Neuronal stem cell (in vitro differentiated cells): Measurements from ENCODE around the gene MCAT.
A peak's percentile ranks its signal among the peaks of the same experiment; 100 is the strongest.

Source experiments
- DNase-seq: peaks from one replicate; pipeline ENCODE4 v3.0.0-alpha.2; 2013; ENCODE audit warnings: low spot score
- H2AFZ ChIP-seq: one replicate; pipeline ENCODE4 v1.6.1; 2013; ENCODE audit warnings: mild to moderate bottlenecking, low read length, inconsistent platforms
- H2AK5ac ChIP-seq: 2 replicates; pipeline ENCODE4 v1.6.1; 2013; ENCODE audit warnings: low read depth, mild to moderate bottlenecking, inconsistent platforms, low read length, moderate library complexity, mixed read lengths
- H2BK120ac ChIP-seq: 2 replicates; pipeline ENCODE4 v1.6.1; 2013; ENCODE audit warnings: low read depth, mild to moderate bottlenecking, inconsistent platforms, low read length, moderate library complexity, mixed read lengths
- H2BK12ac ChIP-seq: one replicate; pipeline ENCODE4 v1.6.1; 2013; ENCODE audit warnings: low read length, inconsistent platforms
- H2BK15ac ChIP-seq: 2 replicates; pipeline ENCODE4 v1.6.1; 2013; ENCODE audit warnings: mild to moderate bottlenecking, low read length, inconsistent platforms, mixed read lengths
- H2BK5ac ChIP-seq: one replicate; pipeline ENCODE4 v1.6.1; 2013; ENCODE audit warnings: inconsistent platforms, mild to moderate bottlenecking, low read length, moderate library complexity
- H3K14ac ChIP-seq: one replicate; pipeline ENCODE4 v1.6.1; 2013; ENCODE audit warnings: low read length, inconsistent platforms
- H3K18ac ChIP-seq: 2 replicates; pipeline ENCODE4 v1.6.1; 2013; ENCODE audit warnings: low read length, inconsistent platforms
- H3K23ac ChIP-seq: 2 replicates; pipeline ENCODE4 v1.6.1; 2013; ENCODE audit warnings: low read depth, mild to moderate bottlenecking, mixed read lengths, low read length, inconsistent platforms; ENCODE audit not compliant: poor library complexity
- H3K27ac ChIP-seq: replicated peaks from 3 replicates; pipeline ENCODE4 v1.5.1; 2013; ENCODE audit warnings: low read length, inconsistent platforms
- H3K27me3 ChIP-seq, 3 experiments: 2 replicates each; pipeline ENCODE4 v1.6.1; 2013; ENCODE audit warnings: low read length in 3 of 3, mild to moderate bottlenecking in 2 of 3, inconsistent platforms in 1 of 3, low read depth in 1 of 3, mixed read lengths in 1 of 3, moderate library complexity in 1 of 3; ENCODE audit not compliant: control insufficient read depth in 3 of 3, insufficient read depth in 3 of 3
- H3K36me3 ChIP-seq, 2 donors: replicated peaks in 1 of 2; 2 replicates each; pipeline ENCODE4 v1.6.1; 2013; ENCODE audit warnings: low read length in 2 of 2; ENCODE audit not compliant: control insufficient read depth in 2 of 2, insufficient read depth in 2 of 2
- H3K4ac ChIP-seq: 2 replicates; pipeline ENCODE4 v1.6.1; 2013; ENCODE audit warnings: inconsistent platforms, mild to moderate bottlenecking, low read length, moderate library complexity
- H3K4me1 ChIP-seq, 2 donors: 1 replicate in 1 of 2; 2 replicates in 1 of 2; pipeline ENCODE4 v1.6.1; 2013; ENCODE audit warnings: low read length in 2 of 2, low read depth in 1 of 2; ENCODE audit not compliant: control insufficient read depth in 2 of 2, insufficient read depth in 1 of 2
- H3K4me2 ChIP-seq: one replicate; pipeline ENCODE4 v1.6.1; 2013; ENCODE audit warnings: mild to moderate bottlenecking, low read length, inconsistent platforms; ENCODE audit not compliant: insufficient read depth, poor library complexity, severe bottlenecking
- H3K4me3 ChIP-seq, 2 donors: 2 replicates each; pipeline ENCODE4 v1.5.1; 2013; ENCODE audit warnings: low read length in 2 of 2, mild to moderate bottlenecking in 2 of 2, inconsistent platforms in 1 of 2, moderate library complexity in 1 of 2
- H3K79me1 ChIP-seq: one replicate; pipeline ENCODE4 v1.6.1; 2013; ENCODE audit warnings: low read depth, mild to moderate bottlenecking, inconsistent platforms, low read length, moderate library complexity
- H3K9ac ChIP-seq: one replicate; pipeline ENCODE4 v1.6.1; 2013; ENCODE audit warnings: mild to moderate bottlenecking, low read depth, low read length, inconsistent platforms; ENCODE audit not compliant: poor library complexity
- H3K9me3 ChIP-seq, 2 donors: replicated peaks in 1 of 2; 2 replicates each; pipeline versions ENCODE3 to v1.6.1; 2013; ENCODE audit warnings: low read length in 2 of 2, mild to moderate bottlenecking in 2 of 2, inconsistent platforms in 1 of 2, low read depth in 1 of 2, mixed read lengths in 1 of 2, moderate library complexity in 1 of 2; ENCODE audit not compliant: control insufficient read depth in 2 of 2, insufficient read depth in 1 of 2
- H4K8ac ChIP-seq: one replicate; pipeline ENCODE4 v1.6.1; 2013; ENCODE audit warnings: low read depth, mild to moderate bottlenecking, inconsistent platforms, low read length, moderate library complexity
- H4K91ac ChIP-seq: one replicate; pipeline ENCODE4 v1.6.1; 2013; ENCODE audit warnings: low read length, low read depth, mild to moderate bottlenecking, inconsistent platforms; ENCODE audit not compliant: poor library complexity
- WGBS, 2 donors: extraction: QIAGEN DNeasy Blood & Tissue Kit; methylation state at CpG; one replicate each; pipeline ENCODE4 v1.1.7; 2013; ENCODE audit warnings: missing lambda C conversion rate in 2 of 2, mixed read lengths in 1 of 2; ENCODE audit not compliant: insufficient read length in 2 of 2, insufficient replicate concordance in 1 of 2; ENCODE audit errors: extremely low coverage in 2 of 2; 5-methylcytosine and 5-hydroxymethylcytosine counted together

The MCAT gene

GRCh38 chr22:43153899-43154298, 10.7 kb upstream of the MCAT start:
- H2AFZ ChIP-seq = no peak overlapping the region
- no peak overlapping the region for H3K4me3 ChIP-seq
- H3K27ac ChIP-seq = no peak overlapping the region
- H2AK5ac ChIP-seq = no peak overlapping the region
- no peak overlapping the region for H3K23ac ChIP-seq
- H3K4me1 ChIP-seq = peaks cover 8 to 13% of the 10 kb centered on the region in 2 donors
- H2BK15ac ChIP-seq = no peak overlapping the region
- H2BK120ac ChIP-seq = no peak overlapping the region
- no peak overlapping the region for H3K9ac ChIP-seq
- no CpG with 5 or more reads among the region's 9 CpGs for WGBS, 2 donors
- no peaks in the 10 kb centered on the region for H3K36me3 ChIP-seq
- H3K79me1 ChIP-seq = peaks cover 3% of the 10 kb centered on the region
- peaks cover 0 to 7% of the 10 kb centered on the region in 2 donors for H3K9me3 ChIP-seq
- peaks cover 4 to 23% (median 12%) of the 10 kb centered on the region in 3 experiments for H3K27me3 ChIP-seq
- no peak overlapping the region for H2BK12ac ChIP-seq
- DNase-seq = no peak
- H3K4ac ChIP-seq = no peak overlapping the region
- no peak overlapping the region for H4K91ac ChIP-seq
- no peak overlapping the region for H3K18ac ChIP-seq
- H3K4me2 ChIP-seq = no peak overlapping the region
- no peak overlapping the region for H3K14ac ChIP-seq
- H4K8ac ChIP-seq = no peak overlapping the region
- no peak overlapping the region for H2BK5ac ChIP-seq

GRCh38 chr22:43152357-43153071, 9.3 kb upstream of the MCAT start:
- Histone ChIP-seq H4K8ac (no peak overlapping the region), H2AFZ (peak overlapping the region; percentile 55), H2BK12ac (peak overlapping the region; percentile 63), H2BK15ac (peak overlapping the region; percentile 99), H3K36me3 (no peaks in the 10 kb centered on the region), H2BK120ac (no peak overlapping the region), H3K79me1 (peaks cover 3% of the 10 kb centered on the region), H3K14ac (no peak overlapping the region), H3K4ac (peak overlapping the region; percentile 6), H3K23ac (peak overlapping the region; percentile 95), H3K4me3 (peak overlapping the region in 1 of 2 donors; percentile 42), H3K4me2 (peak overlapping the region; percentile 40), H3K27ac (no peak overlapping the region), H3K18ac (peak overlapping the region; percentile 94), H2BK5ac (peak overlapping the region; percentile 90), H3K27me3 (peaks cover 4 to 23% (median 22%) of the 10 kb centered on the region in 3 experiments), H3K9me3 (peaks cover 0 to 7% of the 10 kb centered on the region in 2 donors), H2AK5ac (peak overlapping the region; percentile 60), H3K4me1 (peaks cover 8 to 13% of the 10 kb centered on the region in 2 donors), H4K91ac (peak overlapping the region; percentile 38), H3K9ac (peak overlapping the region; percentile 70)
- no CpG with 5 or more reads among the region's 22 CpGs for WGBS, 2 donors
- no peak for DNase-seq

- H2BK15ac ChIP-seq = peak overlapping the region; percentile 99
- peak overlapping the region; percentile 96 for H3K18ac ChIP-seq
- H3K14ac ChIP-seq = no peak overlapping the region
- peak overlapping the region; percentile 63 for H2BK12ac ChIP-seq
- H2BK120ac ChIP-seq = no peak overlapping the region
- no peak for DNase-seq
- H3K9me3 ChIP-seq = peaks cover 0 to 7% of the 10 kb centered on the region in 2 donors
- H3K23ac ChIP-seq = peak overlapping the region; percentile 95
- no peak overlapping the region for H4K8ac ChIP-seq
- H2AFZ ChIP-seq = peak overlapping the region; percentile 55
- peak overlapping the region; percentile 70 for H3K9ac ChIP-seq
- peak overlapping the region; percentile 6 for H3K4ac ChIP-seq
- peaks cover 3% of the 10 kb centered on the region for H3K79me1 ChIP-seq
- H3K4me3 ChIP-seq = peak overlapping the region in 1 of 2 donors; percentile 84
- H3K36me3 ChIP-seq = no peaks in the 10 kb centered on the region
- peak overlapping the region; percentile 90 for H2BK5ac ChIP-seq
- peak overlapping the region; percentile 60 for H2AK5ac ChIP-seq
- peak overlapping the region; percentile 86 for H3K4me2 ChIP-seq
- no peak overlapping the region for H3K27ac ChIP-seq
- H3K27me3 ChIP-seq = peaks cover 4 to 23% (median 22%) of the 10 kb centered on the region in 3 experiments
- peaks cover 8 to 13% of the 10 kb centered on the region in 2 donors for H3K4me1 ChIP-seq
- no CpG with 5 or more reads among the region's 18 CpGs for WGBS, 2 donors
- H4K91ac ChIP-seq = no peak overlapping the region
Observed at GRCh38 chr22:43152003-43152356, 8.8 kb upstream of the MCAT start.

GRCh38 chr22:43151251-43152002, 8.2 kb upstream of the MCAT start, which contains the start of gene TSPO:
TSS of gene TSPO (plus strand) at chr22:43151559. CDS start at chr22:43159239, 7,680 bp downstream.
- H3K9ac ChIP-seq = peak within 1 kb of the TSS; percentile 70
- no CpG with 5 or more reads among the region's 75 CpGs for WGBS, 2 donors
- H3K4me1 ChIP-seq = peaks cover 8 to 13% of the 10 kb centered on the region in 2 donors
- H3K4ac ChIP-seq = peak within 1 kb of the TSS; percentile 6
- H3K23ac ChIP-seq = peak within 1 kb of the TSS; percentile 95
- H3K27me3 ChIP-seq = peaks cover 4 to 23% (median 22%) of the 10 kb centered on the region in 3 experiments
- H3K36me3 ChIP-seq = no peaks in the 10 kb centered on the region
- H2BK15ac ChIP-seq = peak within 1 kb of the TSS; percentile 99
- no peak within 1 kb of the TSS for H3K14ac ChIP-seq
- H3K79me1 ChIP-seq = peaks cover 3% of the 10 kb centered on the region
- H3K4me3 ChIP-seq = peak within 1 kb of the TSS; percentile 29 to 84
- peak within 1 kb of the TSS; percentile 90 for H2BK5ac ChIP-seq
- no peak within 1 kb of the TSS for H3K27ac ChIP-seq
- peak within 1 kb of the TSS; percentile 98 for H2AK5ac ChIP-seq
- peak within 1 kb of the TSS; percentile 63 for H2BK12ac ChIP-seq
- no peak within 1 kb of the TSS for H4K8ac ChIP-seq
- peak; percentile 14 for DNase-seq
- H3K4me2 ChIP-seq = peak within 1 kb of the TSS; percentile 86
- H2AFZ ChIP-seq = peak within 1 kb of the TSS; percentile 55
- H2BK120ac ChIP-seq = no peak within 1 kb of the TSS
- peaks cover 0 to 7% of the 10 kb centered on the region in 2 donors for H3K9me3 ChIP-seq
- H3K18ac ChIP-seq = peak within 1 kb of the TSS; percentile 96
- H4K91ac ChIP-seq = peak within 1 kb of the TSS; percentile 38
